Measurements from ENCODE around the gene PRAMEF15. TPM values are rescaled to one million over a fixed set of nuclear protein-coding genes. Genes with fewer than 3 reads are reported as not detected.
A peak's percentile ranks its signal among the peaks of the same experiment; 100 is the strongest.
"Not testable (repeated sequence)": the region's sequence is repeated elsewhere in the genome, so short reads cannot be mapped to it uniquely, and the experiment has no call there.

PRAMEF15 gene
- not detected for total RNA-seq
- polyA plus RNA-seq (ENCODE audit: insufficient read depth, low read depth, low replicate concordance), result not detected
- long read RNA-seq, donor 1, result 0 reads
- long read RNA-seq, donor 2, result 0 reads
- long read RNA-seq, donor 3, result 0 reads
- long read RNA-seq, donor 4, result 0 reads
- long read RNA-seq, donor 5, result 0 reads
- long read RNA-seq, donor 6, result 0 reads
- long read RNA-seq, donor 7, result 0 reads
- long read RNA-seq, donor 8, result 0 reads
- long read RNA-seq, donor 9, result 0 reads
- long read RNA-seq, donor 10, result 0 reads

DNA sequence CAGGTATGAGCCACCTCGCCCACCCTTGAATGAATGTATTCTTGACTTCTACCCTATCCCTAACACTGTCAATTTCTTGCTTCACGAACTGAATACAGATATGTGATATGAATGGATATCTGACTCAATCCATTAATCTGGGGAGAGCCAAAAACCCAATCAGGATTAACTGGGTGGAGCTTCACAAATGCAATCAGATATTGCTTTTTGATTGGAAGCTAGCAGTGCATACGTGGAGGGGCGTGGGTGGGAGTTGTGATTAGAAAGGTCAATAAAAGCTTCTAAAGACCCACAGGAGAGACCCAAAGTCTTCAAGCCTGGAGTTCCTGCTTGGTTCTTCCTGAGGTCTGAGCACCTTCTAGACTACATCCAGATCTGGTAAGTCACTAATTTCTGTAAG lies at the start of gene PRAMEF15:
Gene PRAMEF15, plus strand, starts transcription at position 301 of the 400 bp plus-strand sequence. CDS start 2,827 bp downstream, outside the sequence.
- H3K36me3 ChIP-seq (ENCODE audit: control insufficient read depth in 2 of 3, insufficient read depth in 3 of 3, low read length in 3 of 3); H3K4me1 ChIP-seq (ENCODE audit: control insufficient read depth in 2 of 3, insufficient read depth in 2 of 3, low read depth in 1 of 3, low read length in 3 of 3); H3K27me3 ChIP-seq (ENCODE audit: control insufficient read depth, insufficient read depth, low read length); H3K9ac ChIP-seq (ENCODE audit: low read length in 3 of 3); H3K27ac ChIP-seq (ENCODE audit: low read depth in 2 of 2, low read length in 2 of 2); intact Hi-C loops (cut with DNase I); H3K4me3 ChIP-seq (ENCODE audit: low read length in 3 of 3); FAIRE-seq; H3K9me3 ChIP-seq (ENCODE audit: control insufficient read depth in 2 of 3, insufficient read depth in 1 of 3, low read length in 3 of 3); DNase-seq: not testable (repeated sequence)

DNA sequence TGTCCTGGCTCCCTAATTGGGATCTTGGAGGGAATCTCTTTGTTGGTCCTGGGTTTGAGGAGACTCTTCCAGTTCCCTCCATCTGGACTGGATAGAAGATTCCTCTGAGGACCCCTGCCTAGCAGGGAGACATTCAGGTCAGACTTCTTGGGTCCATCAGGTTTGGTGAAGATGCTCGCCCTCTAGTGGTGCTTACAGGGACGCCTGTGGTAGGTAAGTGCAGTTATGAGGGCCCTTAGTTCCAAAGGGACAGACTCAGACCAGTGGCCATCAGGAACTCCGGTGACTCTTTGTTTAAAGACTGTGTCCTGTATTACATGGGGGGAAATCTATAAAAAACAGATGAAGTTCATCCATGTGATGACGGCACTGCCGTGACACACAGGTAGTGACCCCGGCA lies 38.4 kb upstream of the PRAMEF15 start:
- intact Hi-C loops (cut with DNase I); H3K27me3 ChIP-seq (ENCODE audit: control insufficient read depth, insufficient read depth, low read length); H3K27ac ChIP-seq (ENCODE audit: low read depth in 2 of 2, low read length in 2 of 2); H3K4me3 ChIP-seq (ENCODE audit: low read length in 3 of 3); H3K36me3 ChIP-seq (ENCODE audit: control insufficient read depth in 2 of 3, insufficient read depth in 3 of 3, low read length in 3 of 3); H3K4me1 ChIP-seq (ENCODE audit: control insufficient read depth in 2 of 3, insufficient read depth in 2 of 3, low read depth in 1 of 3, low read length in 3 of 3); H3K9me3 ChIP-seq (ENCODE audit: control insufficient read depth in 2 of 3, insufficient read depth in 1 of 3, low read length in 3 of 3); FAIRE-seq; DNase-seq; H3K9ac ChIP-seq (ENCODE audit: low read length in 3 of 3): not testable (repeated sequence)

DNA sequence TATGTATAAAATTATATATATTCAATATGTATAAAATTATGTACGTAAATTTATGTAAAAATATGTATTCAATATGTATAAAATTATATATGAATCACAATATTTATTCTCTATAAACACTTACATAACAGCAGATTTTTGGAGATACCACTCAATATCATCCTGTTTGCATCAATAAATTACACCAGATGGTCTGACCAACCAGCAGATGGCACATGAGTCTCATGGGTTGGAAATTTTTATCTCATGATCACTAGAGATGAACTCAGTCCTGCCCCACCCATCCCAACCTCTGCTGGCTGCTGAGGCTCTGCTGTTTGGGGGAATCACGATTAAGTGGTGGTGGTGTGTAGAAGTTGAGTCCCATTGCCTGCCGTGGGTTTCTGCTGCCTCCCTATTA lies 35.8 kb upstream of the PRAMEF15 start:
- H3K9me3 ChIP-seq (ENCODE audit: control insufficient read depth in 2 of 3, insufficient read depth in 1 of 3, low read length in 3 of 3); DNase-seq; H3K36me3 ChIP-seq (ENCODE audit: control insufficient read depth in 2 of 3, insufficient read depth in 3 of 3, low read length in 3 of 3); H3K4me3 ChIP-seq (ENCODE audit: low read length in 3 of 3); H3K27me3 ChIP-seq (ENCODE audit: control insufficient read depth, insufficient read depth, low read length); H3K27ac ChIP-seq (ENCODE audit: low read depth in 2 of 2, low read length in 2 of 2); H3K9ac ChIP-seq (ENCODE audit: low read length in 3 of 3); H3K4me1 ChIP-seq (ENCODE audit: control insufficient read depth in 2 of 3, insufficient read depth in 2 of 3, low read depth in 1 of 3, low read length in 3 of 3); intact Hi-C loops (cut with DNase I): not testable (repeated sequence)
- FAIRE-seq, result peak; percentile 29

DNA sequence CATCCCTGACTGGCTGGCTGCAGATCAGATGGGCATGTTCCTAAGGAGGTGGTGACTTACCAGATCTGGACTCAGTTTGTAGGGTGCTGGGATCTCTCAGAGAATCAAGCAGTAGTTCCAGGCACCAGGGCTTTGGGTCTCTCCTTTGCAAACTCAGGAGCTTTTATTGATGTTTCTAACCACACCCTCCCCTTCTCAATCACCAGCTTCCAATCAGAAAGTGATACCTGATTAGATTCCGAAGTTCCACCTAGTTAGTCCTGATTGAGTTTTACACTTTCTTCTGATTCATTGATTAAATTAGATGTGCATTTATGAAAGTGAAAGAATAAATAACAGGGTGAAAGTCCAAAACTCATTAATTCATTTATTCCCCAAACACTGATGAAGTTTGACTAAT lies 30.3 kb upstream of the PRAMEF15 start, which contains the start of gene PRAMEF8:
Gene PRAMEF8, minus strand, starts transcription at position 101 of the 400 bp plus-strand sequence. CDS start 1,046 bp downstream, outside the sequence.
- H3K4me1 ChIP-seq (ENCODE audit: control insufficient read depth in 2 of 3, insufficient read depth in 2 of 3, low read depth in 1 of 3, low read length in 3 of 3); H3K9me3 ChIP-seq (ENCODE audit: control insufficient read depth in 2 of 3, insufficient read depth in 1 of 3, low read length in 3 of 3); H3K36me3 ChIP-seq (ENCODE audit: control insufficient read depth in 2 of 3, insufficient read depth in 3 of 3, low read length in 3 of 3); FAIRE-seq; H3K27ac ChIP-seq (ENCODE audit: low read depth in 2 of 2, low read length in 2 of 2); DNase-seq; H3K9ac ChIP-seq (ENCODE audit: low read length in 3 of 3); H3K4me3 ChIP-seq (ENCODE audit: low read length in 3 of 3); intact Hi-C loops (cut with DNase I); H3K27me3 ChIP-seq (ENCODE audit: control insufficient read depth, insufficient read depth, low read length): not testable (repeated sequence)

DNA sequence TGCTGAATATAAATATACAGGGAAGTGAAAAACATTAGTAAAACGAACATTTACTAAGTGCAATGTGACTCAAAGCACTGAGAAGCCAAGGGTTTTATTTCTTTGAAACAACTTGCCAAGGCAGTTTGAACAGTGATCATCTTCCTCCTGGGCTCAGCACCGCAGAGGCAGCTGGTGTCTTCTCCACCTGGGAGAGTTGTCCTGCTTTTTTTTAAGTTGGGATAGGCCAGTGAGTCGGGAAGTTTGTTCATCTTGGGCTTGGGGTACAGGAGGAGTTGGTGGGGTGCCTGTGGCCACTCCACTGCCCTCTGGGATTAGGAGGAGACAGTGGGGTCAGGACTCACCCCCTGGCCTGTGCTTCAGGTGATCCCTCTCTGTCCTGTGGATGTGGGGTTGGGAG lies 26.4 kb upstream of the PRAMEF15 start:
- intact Hi-C loops (cut with DNase I); H3K27ac ChIP-seq (ENCODE audit: low read depth in 2 of 2, low read length in 2 of 2); H3K36me3 ChIP-seq (ENCODE audit: control insufficient read depth in 2 of 3, insufficient read depth in 3 of 3, low read length in 3 of 3); H3K27me3 ChIP-seq (ENCODE audit: control insufficient read depth, insufficient read depth, low read length); DNase-seq; FAIRE-seq; H3K4me3 ChIP-seq (ENCODE audit: low read length in 3 of 3); H3K4me1 ChIP-seq (ENCODE audit: control insufficient read depth in 2 of 3, insufficient read depth in 2 of 3, low read depth in 1 of 3, low read length in 3 of 3); H3K9ac ChIP-seq (ENCODE audit: low read length in 3 of 3); H3K9me3 ChIP-seq (ENCODE audit: control insufficient read depth in 2 of 3, insufficient read depth in 1 of 3, low read length in 3 of 3): not testable (repeated sequence)

DNA sequence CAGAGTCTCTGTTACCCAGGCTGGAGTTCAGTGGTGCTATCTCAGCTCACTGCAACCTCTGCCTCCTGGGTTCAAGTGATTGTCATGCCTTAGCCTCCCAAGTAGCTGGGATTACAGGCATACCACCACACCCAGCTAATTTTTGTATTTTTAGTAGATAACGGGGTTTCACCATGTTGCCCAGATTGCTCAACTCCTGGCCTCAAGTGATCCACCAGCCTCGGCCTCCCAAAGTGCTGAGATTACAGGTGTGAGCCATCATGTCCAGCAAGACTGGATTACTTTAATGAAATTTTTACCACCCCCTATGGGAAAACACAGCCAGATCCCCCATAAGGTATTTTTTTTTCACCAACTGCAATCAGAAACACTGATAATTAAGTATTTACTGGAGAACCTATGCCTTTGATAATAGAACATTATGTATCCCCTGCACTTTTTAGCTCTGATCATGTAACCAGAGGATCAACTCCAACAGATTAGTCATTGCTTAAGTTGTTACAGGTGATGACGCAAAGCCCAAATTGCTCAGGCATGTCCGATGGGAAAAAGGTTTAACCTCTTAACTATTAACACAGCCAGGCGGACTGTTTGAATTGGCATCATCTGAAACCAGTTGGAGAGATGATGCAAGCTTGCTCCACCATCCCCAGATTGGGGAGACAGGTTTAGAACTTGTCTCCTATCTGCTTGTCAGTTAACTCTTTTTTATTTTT lies 18.0 kb upstream of the PRAMEF15 start:
- DNase-seq; H3K4me3 ChIP-seq (ENCODE audit: low read length in 3 of 3); H3K27me3 ChIP-seq (ENCODE audit: control insufficient read depth, insufficient read depth, low read length); H3K9ac ChIP-seq (ENCODE audit: low read length in 3 of 3); FAIRE-seq; intact Hi-C loops (cut with DNase I); H3K36me3 ChIP-seq (ENCODE audit: control insufficient read depth in 2 of 3, insufficient read depth in 3 of 3, low read length in 3 of 3); H3K9me3 ChIP-seq (ENCODE audit: control insufficient read depth in 2 of 3, insufficient read depth in 1 of 3, low read length in 3 of 3); H3K4me1 ChIP-seq (ENCODE audit: control insufficient read depth in 2 of 3, insufficient read depth in 2 of 3, low read depth in 1 of 3, low read length in 3 of 3); H3K27ac ChIP-seq (ENCODE audit: low read depth in 2 of 2, low read length in 2 of 2): not testable (repeated sequence)

DNA sequence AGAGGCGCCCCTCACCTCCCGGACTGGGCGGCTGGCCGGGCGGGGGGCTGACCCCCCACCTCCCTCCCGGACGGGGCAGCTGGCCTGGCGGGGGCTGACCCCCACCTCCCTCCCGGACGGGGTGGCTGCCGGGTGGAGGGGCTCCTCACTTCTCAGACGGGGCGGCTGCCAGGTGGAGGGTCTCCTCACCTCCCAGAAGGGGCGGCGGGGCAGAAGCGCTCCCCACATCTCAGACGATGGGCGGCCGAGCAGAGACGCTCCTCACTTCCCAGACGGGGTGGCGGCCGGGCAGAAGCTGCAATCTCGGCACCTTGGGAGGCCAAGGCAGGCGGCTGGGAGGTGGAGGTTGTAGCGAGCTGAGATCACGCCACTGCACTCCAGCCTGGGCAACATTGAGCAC lies 16.7 kb upstream of the PRAMEF15 start:
- H3K4me3 ChIP-seq (ENCODE audit: low read length in 3 of 3); H3K4me1 ChIP-seq (ENCODE audit: control insufficient read depth in 2 of 3, insufficient read depth in 2 of 3, low read depth in 1 of 3, low read length in 3 of 3); intact Hi-C loops (cut with DNase I); H3K9ac ChIP-seq (ENCODE audit: low read length in 3 of 3); H3K27ac ChIP-seq (ENCODE audit: low read depth in 2 of 2, low read length in 2 of 2); H3K36me3 ChIP-seq (ENCODE audit: control insufficient read depth in 2 of 3, insufficient read depth in 3 of 3, low read length in 3 of 3); H3K27me3 ChIP-seq (ENCODE audit: control insufficient read depth, insufficient read depth, low read length); H3K9me3 ChIP-seq (ENCODE audit: control insufficient read depth in 2 of 3, insufficient read depth in 1 of 3, low read length in 3 of 3); FAIRE-seq: not testable (repeated sequence)
- peak in 1 of 5 donors; percentile 61 for DNase-seq

DNA sequence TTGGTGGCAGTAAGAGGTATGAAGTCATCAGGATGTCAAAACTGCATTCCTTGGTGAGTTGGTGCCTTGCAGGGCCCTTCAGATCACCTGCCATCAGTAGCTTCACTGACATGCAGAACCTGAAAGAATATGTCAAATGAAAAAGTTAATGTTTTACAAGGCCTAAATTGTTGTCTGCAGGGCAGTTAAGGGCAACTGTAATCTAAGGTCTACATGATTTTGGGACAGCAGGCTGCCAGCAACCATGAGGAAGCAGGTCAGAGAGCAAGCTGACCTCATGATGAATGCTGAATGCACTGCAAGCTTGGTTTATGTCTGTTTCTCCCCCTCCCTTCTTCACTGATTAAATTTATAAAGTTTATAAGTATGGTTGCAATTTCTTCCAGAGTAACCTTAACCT lies 13.2 kb upstream of the PRAMEF15 start:
- not testable (repeated sequence) for H3K27me3 ChIP-seq (ENCODE audit: control insufficient read depth, insufficient read depth, low read length)

More for the DNA sequence above, 13.2 kb upstream of the PRAMEF15 start:
- H3K9ac ChIP-seq (ENCODE audit: low read length in 3 of 3); H3K4me1 ChIP-seq (ENCODE audit: control insufficient read depth in 2 of 3, insufficient read depth in 2 of 3, low read depth in 1 of 3, low read length in 3 of 3); H3K36me3 ChIP-seq (ENCODE audit: control insufficient read depth in 2 of 3, insufficient read depth in 3 of 3, low read length in 3 of 3); H3K27ac ChIP-seq (ENCODE audit: low read depth in 2 of 2, low read length in 2 of 2); H3K9me3 ChIP-seq (ENCODE audit: control insufficient read depth in 2 of 3, insufficient read depth in 1 of 3, low read length in 3 of 3); H3K4me3 ChIP-seq (ENCODE audit: low read length in 3 of 3); intact Hi-C loops (cut with DNase I); DNase-seq; FAIRE-seq: not testable (repeated sequence)

All from kidney (tissue), 19 donors.